Left hindlimb (tissue), 1 donor: Measurements from ENCODE around the gene BTBD9.

Source experiments
- DNase-seq: peaks from one replicate; pipeline ENCODE4 v3.0.0-alpha.2; 2018

The BTBD9 gene

GRCh38 chr6:38323216-38323615, 316.5 kb downstream of the BTBD9 start:
- peak; percentile 41 for DNase-seq

- DNase-seq = no peak
Measured at GRCh38 chr6:38322138-38322537, 317.6 kb downstream of the BTBD9 start.

GRCh38 chr6:38320843-38321242, 318.9 kb downstream of the BTBD9 start:
- DNase-seq = no peak

DNA sequence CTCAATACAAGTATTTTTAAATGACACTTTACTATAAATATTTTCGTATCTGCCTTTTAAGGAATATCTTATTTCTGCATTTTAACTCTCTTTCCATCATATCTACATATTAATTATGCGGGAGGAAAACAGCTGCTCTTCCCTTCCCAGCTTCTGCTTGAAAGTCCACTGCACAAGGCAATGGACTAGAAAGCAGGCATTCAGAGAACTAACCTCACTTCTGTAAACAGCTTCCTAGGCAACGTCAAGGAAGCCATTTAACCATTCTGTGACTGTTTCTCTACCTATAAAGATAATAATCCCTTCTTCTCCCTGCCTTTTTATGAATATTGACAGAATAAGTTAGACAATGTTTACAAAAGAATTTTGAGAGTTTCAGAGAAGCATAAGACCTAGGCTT, 319.4 kb downstream of the BTBD9 start:
- no peak for DNase-seq

DNA sequence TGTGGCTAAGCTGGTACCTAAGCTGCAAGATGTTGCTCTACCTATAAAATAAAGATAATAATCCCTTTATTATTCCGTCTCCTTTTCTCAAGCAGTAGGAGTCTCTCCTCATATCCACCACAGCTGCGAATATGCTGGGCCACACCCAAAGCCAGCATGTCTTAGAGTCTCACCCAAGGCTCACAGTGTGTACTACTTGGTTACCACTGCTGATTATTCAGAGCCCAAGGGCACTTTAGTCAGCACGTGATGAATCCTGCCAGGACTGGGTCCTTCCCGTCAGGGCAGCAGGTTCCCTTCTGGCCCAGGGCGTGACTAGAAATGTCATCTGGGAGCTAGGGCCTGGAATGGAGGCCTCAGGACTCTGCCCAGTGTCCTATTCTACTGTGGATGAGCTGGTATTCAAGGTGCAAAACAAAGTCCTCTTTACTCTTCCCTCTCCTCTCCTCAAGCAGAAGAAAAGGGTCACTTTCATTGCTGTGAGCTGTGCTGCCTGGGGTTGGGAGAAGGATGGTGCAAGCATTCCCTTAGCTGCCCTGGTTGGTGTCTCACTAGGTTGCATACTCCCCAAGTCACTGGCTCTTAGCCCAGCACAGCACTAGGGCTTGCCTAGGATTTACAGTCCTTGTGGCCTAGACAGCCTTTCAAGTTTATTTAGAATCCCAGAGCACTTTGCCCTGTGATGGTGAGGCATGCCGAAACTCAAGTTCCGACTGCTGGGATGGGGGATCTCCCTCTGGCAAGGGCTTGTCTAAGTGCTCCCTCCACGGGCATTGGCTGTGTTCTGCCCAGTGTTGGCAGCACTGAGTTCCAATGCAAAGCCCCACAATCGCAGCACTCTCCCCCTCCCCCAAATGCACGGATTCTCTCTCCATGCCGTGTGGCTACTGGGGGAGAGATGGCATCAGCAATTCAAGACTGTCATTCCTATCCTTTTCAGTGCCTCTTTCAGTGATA, 320.2 kb downstream of the BTBD9 start:
- no peak for DNase-seq

DNA sequence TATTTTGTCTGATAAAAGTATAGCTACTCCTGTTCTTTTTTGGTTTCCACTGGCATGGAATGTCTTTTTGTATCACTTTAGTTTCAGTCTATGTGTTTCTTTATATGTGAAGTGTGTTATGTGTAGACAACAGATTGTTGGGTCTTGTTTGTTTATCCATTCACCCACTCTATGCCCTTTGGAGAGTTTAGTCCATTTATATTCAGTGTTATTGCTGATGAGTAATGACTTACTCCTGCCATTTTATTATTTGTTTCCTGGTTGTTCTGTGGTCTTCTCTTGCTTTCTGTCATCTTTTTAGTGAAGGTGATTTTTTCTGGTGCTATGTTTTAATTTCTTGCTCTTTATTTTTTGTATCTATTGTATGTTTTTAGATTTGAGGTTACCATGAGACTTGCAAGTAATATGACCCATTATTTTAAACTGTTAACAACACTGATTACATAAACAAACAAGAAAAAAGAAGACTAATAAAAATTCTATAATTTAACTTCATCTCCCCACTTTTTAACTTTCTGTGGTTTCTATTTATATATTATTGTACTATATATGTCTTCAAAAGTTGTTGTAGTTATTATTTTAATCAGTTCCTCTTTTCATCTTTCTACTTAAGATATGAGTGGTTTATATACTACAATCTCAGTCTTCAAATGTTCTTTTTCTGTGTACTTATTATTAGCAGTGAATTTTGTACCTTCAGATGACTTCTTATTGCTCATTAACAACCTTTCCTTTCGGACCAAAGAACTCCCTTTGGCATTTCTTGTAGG, 323.4 kb downstream of the BTBD9 start:
- no peak for DNase-seq

GRCh38 chr6:38311201-38311600, 328.5 kb downstream of the BTBD9 start:
- DNase-seq = no peak

DNA sequence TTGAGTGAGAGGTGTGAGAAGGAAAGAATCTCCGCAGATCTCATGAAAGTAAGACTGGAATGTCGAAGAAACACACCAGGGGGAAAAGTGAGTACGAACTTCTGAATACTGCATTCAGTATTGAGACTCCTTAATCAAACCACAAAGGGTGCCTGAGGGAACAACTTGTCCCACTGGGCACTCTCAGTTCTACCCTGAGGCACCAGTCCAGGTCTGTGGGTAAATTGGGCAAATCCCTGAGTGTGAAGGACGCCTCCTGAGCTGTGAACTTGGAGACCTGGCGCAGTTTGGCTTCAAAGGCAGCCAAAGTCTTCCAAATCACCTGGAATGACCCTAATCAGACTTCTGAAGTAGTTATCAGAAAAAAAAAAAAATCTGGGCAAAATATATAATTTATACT, 329.7 kb downstream of the BTBD9 start:
- DNase-seq = no peak

DNA sequence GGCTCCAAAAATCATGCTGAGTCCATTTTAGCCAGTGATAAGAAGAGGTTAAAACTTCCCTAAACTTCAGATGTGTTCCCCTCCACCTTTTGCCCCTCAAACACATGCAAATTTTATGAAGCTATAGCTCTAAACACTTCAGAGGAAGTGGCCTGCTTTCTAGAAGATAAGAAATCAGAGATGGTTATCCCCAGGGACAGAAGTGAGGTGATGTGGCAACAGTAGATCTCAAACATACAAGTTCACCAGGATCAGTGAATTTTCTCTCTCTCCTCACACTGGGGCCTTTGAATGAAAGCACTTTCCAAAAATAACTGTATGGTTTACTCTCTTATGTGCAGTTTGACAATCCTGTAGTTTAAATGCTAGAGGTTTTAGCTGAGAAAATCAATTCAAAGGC, 332.0 kb downstream of the BTBD9 start:
- DNase-seq = no peak

DNA sequence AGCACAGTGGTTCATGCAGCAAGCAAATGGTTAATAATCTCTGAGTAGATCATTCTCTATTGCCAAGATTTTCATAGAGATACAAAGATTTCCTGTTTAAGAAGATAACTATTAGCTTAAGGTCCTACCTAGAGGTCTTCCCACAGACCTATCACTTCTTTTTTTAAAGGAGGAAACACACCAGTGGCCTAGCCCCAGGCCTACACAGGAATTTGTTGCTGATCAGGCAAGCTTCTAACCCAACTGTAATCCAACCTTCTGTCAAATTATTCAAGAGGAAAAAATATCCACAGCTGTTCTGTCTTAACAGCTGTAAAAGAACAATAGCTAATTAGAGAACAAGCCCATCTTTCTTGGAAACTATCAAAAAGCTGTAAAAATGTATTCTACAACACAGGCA, 332.8 kb downstream of the BTBD9 start:
- DNase-seq = no peak

DNA sequence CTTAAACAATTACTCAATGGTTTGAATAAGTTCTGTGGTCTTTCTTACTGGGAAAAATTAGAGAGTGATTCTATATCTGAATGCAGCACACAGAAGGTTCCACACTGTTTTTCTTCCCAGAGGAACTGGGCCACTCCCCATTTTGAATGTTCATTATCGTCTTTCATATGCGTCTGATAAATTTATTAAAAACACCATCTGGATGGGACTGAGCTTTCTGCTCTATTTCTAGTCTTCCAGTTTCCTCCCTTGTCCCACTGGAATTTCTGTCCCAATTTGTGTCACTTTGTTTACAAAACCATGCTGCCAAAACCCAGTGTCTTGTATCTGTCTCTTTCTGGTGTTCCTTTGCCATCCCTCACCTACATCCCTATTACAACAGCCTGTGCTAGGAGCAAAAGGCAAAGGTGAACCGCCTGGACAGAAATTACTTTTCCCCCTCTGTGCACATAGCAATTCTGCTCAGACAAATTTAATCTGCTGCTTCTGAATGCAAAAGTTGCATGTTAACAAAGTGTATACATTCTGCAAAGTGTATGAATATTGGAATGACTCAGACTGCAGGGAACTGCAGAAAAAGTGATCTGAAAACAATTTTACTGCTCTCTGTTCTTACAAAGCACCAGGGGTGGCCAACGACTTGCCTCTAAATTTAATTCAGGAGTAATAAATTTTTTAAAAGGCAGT, 333.6 kb downstream of the BTBD9 start:
- DNase-seq = no peak

DNA sequence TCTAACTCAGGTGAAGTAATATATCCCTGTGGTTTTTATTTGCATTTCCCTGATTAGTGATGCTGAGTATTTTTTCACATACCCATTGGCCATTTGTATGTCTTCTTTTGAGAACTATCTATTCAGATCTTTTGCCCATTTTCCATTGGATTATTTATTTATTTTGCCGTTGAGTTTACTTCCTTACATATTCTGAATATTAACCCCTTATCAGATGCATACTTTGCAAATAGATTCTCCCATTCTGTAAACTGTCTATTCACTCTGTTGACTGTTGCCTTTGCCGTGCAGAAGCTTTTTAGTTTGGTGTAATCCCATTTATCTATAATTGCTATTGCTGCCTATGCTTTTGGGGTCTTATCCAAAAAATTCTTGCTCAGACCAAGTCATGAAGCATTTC, 336.9 kb downstream of the BTBD9 start:
- no peak for DNase-seq

GRCh38 chr6:38302081-38302480, 337.6 kb downstream of the BTBD9 start:
- DNase-seq = no peak

DNA sequence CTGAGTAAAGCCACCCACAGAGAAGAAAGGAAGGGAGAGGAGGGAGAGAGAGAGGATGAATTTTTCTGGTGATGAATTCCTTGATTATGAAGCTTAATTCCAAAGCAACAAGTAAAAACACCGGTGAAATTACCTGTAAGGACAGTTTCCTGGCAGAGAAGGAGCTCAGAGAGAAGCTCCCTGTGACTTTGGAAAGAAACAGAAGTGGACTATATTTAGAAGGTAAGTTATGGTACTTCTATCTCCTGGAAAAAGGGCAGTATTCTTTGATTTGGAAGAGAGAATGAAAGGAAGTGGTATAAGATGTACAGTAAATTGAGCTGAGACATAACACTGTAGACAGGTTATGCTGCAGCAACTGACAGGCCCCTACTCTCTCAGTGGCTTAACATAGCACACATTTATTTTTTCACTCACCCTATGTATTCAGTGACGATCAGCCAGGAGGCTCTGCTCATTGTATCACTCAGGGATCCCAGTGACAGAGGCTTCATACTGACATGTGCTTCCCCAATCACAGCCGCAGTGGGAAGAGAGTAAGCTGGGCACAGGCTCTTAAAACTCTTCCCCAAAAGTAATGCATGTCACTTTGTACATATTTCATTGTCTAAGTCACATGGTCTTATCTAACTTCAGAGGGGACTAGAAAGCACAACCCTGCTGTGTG, 349.5 kb downstream of the BTBD9 start:
- DNase-seq = no peak

- DNase-seq = no peak
Measured at GRCh38 chr6:38287487-38287886, 352.2 kb downstream of the BTBD9 start.

DNA sequence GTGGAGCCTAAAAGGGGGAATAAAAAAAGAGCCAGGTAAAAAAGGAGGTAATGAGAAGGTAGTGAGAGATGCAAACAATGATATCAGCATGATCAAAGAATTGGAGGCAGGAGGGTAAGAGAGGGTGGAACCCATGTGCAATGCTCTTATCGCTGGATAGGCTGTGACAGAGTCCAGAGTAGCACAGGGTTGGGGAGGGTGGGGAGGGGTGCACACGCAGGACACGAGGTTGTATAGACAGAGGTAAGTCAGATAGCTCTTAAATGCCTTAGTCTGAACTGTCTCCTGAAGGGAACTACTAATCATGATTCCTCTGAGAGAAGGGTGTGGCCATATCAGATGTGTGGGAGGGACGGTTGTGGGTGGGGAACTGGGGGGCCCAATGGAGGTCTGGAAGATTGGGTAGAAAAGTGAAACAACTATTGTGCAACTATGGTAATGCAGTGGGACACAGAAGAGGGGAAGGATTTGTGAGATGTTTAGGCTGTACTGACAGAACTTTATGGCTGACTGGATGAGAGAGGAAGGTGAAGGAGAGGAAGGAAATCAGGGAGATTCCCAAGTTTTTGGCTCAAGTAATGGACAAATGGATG, 354.8 kb downstream of the BTBD9 start:
- no peak for DNase-seq

DNA sequence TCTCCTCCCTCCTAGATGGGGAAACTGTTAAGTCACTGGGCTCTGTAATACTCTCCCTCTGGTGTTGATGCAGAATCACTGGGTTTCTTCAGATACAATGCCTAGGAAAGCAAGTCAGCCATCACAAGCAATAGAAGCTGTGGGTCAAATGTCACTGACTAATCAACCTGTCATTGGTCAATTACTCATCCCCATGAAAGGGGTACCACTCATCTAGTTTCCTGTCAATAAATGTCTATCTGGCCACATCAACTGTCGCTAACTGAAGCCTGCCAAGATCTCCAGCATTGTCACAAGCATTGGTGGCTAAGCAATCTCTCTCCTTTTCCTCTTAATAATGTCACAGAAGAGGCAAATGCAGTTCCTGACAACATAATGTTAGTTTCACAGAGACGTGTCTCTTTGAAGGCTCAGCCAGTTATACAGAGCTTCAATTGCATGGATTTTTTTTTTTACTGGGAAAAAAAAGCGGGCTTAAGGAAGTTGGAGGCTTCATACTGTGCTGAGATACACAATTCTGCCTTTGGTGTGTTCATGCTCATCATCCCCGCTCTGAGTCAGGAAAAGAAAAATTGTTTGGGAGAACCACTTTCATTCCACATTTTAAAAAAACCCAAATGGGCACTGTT, 355.9 kb downstream of the BTBD9 start:
- no peak for DNase-seq

- no peak for DNase-seq
Measured at GRCh38 chr6:38282911-38283310, 356.8 kb downstream of the BTBD9 start.

DNA sequence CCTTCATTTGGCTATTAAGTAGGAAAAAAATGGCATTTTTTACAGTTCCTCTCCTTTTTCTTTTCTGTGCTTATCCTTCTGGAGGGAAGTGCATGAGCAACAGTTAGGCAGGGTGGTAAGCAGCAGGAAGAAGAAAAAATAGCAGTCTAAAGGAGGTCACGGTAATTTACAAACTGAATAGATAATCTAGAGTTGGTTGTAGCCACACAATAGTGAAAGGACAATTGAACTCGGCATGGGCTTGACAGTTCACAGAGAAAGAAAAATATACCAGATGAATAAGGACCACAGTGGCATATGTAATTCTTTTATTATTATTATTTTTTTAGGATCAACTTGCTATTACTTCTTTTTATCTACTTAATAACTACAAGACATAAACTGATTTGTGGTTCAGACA, 358.6 kb downstream of the BTBD9 start:
- DNase-seq = no peak

GRCh38 chr6:38279963-38280588, 359.7 kb downstream of the BTBD9 start:
- no peak for DNase-seq

DNA sequence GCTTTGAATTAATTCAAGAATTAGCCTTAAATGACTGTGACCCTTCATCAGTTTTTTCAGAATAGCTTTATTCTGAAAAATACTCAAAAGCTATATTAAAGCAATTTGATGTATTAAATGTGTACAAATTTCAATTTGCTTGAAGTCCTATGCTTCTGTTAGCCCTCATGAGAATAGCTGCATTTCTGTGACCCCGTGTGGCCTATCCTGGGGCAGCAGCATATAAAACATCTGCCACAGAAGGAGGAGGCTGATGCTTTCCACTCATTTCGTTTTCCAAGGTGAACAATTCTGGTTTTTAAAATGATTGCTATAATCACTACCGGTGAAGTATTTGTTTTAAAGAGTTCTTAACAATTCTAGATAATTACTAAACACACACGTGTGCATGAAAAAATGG, 360.3 kb downstream of the BTBD9 start:
- DNase-seq = no peak

GRCh38 chr6:38273325-38273724, 366.4 kb downstream of the BTBD9 start:
- no peak for DNase-seq
